GM18508 (cell line): ENCODE data around the gene WDR37.

Experiments used
- ATAC-seq: cut with Tn5 transposase; IDR thresholded peaks from one replicate; pipeline ENCODE4 v1.9.1; 2021; ENCODE audit warnings: moderate number of reproducible peaks; ENCODE audit not compliant: insufficient read depth, unreplicated experiment

Gene WDR37

DNA sequence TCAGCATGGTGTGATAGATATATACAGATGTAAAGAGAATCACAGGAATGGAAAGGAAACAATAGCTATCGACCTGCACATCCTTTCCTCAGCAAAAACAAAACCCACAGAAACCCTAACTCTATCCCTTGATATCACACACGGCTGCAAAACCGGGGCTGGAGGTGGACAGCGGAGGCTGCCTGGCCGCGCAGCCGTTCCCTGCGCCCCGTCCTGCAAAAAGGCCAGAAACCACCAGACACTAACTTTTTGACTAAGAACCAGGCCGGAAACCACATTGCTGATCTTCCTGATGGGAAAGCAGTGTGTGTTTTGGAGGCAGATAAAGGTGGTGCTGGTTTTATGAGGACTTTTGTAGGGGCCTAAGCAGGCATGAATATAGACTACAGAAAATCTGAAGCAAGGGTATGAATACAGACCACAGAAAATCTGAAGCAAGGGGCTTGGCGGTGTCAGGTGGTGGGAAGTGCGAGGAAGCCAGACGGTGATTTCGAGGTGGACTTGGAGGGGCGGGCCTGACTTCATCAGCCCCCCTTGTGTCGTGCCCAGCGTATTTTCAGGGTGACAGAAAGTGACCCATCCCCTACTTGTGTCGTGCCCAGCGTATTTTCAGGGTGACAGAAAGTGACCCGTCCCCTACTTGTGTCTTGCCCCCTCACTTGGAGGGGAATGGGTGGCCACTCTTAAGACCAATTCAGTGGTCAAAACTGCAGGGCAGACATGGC, 123.3 kb downstream of the WDR37 start:
- ATAC-seq: no peak

DNA sequence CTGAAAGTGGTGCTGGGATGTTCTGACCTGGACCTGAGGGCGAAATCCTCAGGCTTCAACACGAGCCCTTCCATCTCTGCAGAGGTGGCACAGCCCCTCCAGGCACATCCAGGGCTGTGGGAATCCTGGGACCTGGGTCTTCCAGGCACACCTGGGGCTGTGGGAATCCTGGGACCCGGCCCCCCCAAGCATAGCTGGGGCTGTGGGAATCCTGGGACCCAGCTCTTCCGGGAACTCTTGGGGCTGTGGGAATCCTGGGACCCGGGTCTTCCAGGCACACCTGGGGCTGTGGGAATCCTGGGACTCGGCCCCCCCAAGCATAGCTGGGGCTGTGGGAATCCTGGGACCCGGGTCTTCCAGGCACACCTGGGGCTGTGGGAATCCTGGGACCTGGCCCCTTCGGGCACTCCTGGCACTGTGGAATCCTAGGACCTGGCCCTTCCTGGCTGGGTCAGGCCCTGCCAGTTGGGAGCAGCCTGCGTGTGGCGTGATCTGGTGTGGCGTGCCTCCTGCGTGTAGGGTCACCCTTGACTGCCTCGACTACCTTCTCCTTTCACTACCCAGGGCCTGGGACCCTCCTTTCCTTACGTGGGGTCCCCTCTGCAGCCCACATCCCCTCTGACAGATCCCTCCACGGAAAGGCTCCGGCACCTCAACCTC, 124.0 kb downstream of the WDR37 start:
- ATAC-seq: no peak

DNA sequence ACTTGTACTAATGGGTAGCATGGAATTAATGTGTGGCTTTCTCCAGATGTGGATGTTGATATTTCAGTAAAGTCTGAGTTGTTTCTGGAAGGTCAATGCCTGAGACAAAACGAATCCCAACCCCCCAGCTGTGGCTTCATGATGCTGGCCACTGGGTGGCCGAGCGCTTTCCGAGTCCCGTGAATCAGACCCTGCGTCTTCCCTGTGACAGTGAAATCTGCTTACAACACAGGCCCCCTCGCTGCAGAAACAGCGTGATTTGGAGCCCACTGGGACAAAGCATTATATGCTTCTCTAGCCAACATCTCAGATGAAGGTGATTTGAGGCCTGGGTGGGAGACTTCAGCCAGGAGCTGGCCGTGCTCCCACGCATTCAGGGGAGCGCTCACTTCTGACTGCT, 124.7 kb downstream of the WDR37 start:
- no peak for ATAC-seq
